HEK293T (cell line): ENCODE results near the gene APBA1.

Experiments used
- CTCF ChIA-PET: fragments of 350-600 bp; formaldehyde crosslinking; extraction: SDS; loops from one replicate; lab custom pipeline; 2021; ENCODE audit warnings: antibody characterized with exemption, inconsistent platforms; lab: Yijun Ruan, JAX
- POLR2A ChIA-PET: fragments of 350-600 bp; formaldehyde crosslinking; extraction: SDS; loops from one replicate; lab custom pipeline; 2020; ENCODE audit warnings: antibody characterized with exemption, inconsistent platforms; lab: Yijun Ruan, JAX
- DNase-seq: peaks from one replicate; pipeline ENCODE4 v3.0.0; 2012; ENCODE audit warnings: mixed read lengths; ENCODE audit errors: extremely low spot score
- ARNT ChIP-seq: fragments of 450-650 bp; IDR thresholded peaks from 2 replicates; pipeline ENCODE4 v1.6.1; 2017; ENCODE audit warnings: mild to moderate bottlenecking
- BHLHE40 ChIP-seq: fragments of 450-650 bp; IDR thresholded peaks from 2 replicates; pipeline ENCODE4 v1.6.1; 2016; ENCODE audit warnings: mild to moderate bottlenecking, moderate library complexity, borderline replicate concordance
- CTBP1 ChIP-seq: fragments of 450-650 bp; IDR thresholded peaks from 2 replicates; pipeline ENCODE4 v1.6.1; 2016; ENCODE audit warnings: borderline replicate concordance
- ELF4 ChIP-seq: fragments of 450-650 bp; IDR thresholded peaks from 2 replicates; pipeline ENCODE4 v1.6.1; 2017; ENCODE audit warnings: antibody characterized with exemption
- FOXA1 ChIP-seq: fragments of 450-650 bp; IDR thresholded peaks from 2 replicates; pipeline ENCODE4 v1.6.1; 2016; ENCODE audit warnings: mild to moderate bottlenecking
- FOXK2 ChIP-seq: fragments of 450-650 bp; IDR thresholded peaks from 2 replicates; pipeline ENCODE4 v1.6.1; 2016; ENCODE audit warnings: mild to moderate bottlenecking
- FOXM1 ChIP-seq: fragments of 450-650 bp; IDR thresholded peaks from 2 replicates; pipeline ENCODE4 v1.6.1; 2017; ENCODE audit warnings: mild to moderate bottlenecking, borderline replicate concordance
- HDGF ChIP-seq: fragments of 450-650 bp; IDR thresholded peaks from 2 replicates; pipeline ENCODE4 v1.6.1; 2017; ENCODE audit warnings: antibody characterized with exemption, borderline replicate concordance
- L3MBTL2 ChIP-seq: fragments of 450-650 bp; conservative IDR thresholded peaks from 2 replicates; pipeline ENCODE4 v1.6.1; 2016; ENCODE audit warnings: mild to moderate bottlenecking
- LEF1 ChIP-seq: fragments of 450-650 bp; IDR thresholded peaks from 2 replicates; pipeline ENCODE4 v1.6.1; 2017; ENCODE audit warnings: mild to moderate bottlenecking, borderline replicate concordance
- NFRKB ChIP-seq: fragments of 450-650 bp; IDR thresholded peaks from 2 replicates; pipeline ENCODE4 v1.6.1; 2016; ENCODE audit warnings: mild to moderate bottlenecking, moderate library complexity
- SP1 ChIP-seq: fragments of 450-650 bp; IDR thresholded peaks from 2 replicates; pipeline ENCODE4 v1.6.1; 2017
- SUZ12 ChIP-seq: fragments of 450-650 bp; IDR thresholded peaks from 2 replicates; pipeline ENCODE4 v1.6.1; 2016; ENCODE audit warnings: mild to moderate bottlenecking
- TARDBP ChIP-seq: fragments of 450-650 bp; IDR thresholded peaks from 2 replicates; pipeline ENCODE4 v1.6.1; 2016
- ZNF384 ChIP-seq: fragments of 450-650 bp; IDR thresholded peaks from 2 replicates; pipeline ENCODE4 v1.6.1; 2016
- TF ChIP-seq, protein P1 (sequence below): fragments of 450-650 bp; IDR thresholded peaks from 2 replicates; pipeline ENCODE4 v1.6.1; 2016

The APBA1 gene

DNA sequence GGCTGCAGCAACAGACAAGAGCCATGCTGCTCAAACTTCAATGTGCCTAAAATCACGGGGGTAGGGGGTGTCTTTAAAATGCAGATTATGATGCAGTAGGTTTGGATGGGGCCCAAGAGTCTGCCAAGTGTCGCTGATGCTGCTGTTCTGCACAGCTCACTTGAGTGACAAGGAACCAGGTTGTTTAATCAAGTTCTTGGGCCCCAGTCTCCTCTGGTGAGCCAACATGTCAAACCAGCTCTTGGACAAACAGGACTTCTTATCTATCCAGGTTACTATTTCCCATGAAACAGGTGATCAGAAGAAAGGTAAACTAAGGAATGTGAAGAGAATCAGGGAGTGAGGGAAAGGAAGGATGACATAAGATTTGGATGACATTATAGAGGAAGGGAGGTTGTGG is 78.0 kb downstream of the APBA1 start:
- no peak for DNase-seq
- ChIA-PET CTCF (no interaction called here), POLR2A (no interaction called here)
- TF ChIP-seq NFRKB (no peak), SP1 (no peak), BHLHE40 (no peak), ELF4 (no peak), ZNF384 (no peak), FOXA1 (no peak), HDGF (no peak), FOXM1 (no peak), ARNT (no peak)

DNA sequence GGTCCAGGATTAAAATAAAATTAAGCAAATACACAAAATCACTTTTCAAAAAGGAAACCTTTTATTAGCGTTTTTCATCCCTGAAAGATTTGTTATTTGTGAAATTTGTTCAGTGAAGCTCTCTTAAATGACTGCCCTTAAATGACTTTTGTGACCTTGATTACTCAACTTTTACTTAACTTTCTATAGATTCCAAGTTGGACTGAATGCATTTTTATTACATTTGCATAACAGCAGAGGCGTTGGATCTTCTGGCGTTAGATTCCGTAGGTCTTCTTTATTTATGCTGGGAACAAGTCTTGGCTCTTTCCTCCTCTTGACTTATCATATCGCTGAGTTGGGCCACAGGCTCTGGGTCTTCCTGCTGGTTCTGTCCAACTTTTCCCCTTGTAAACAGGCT is 78.4 kb downstream of the APBA1 start:
- ChIA-PET POLR2A (no interaction called here), CTCF (no interaction called here)
- TF ChIP-seq CTBP1 (no peak), NFRKB (no peak), SP1 (no peak), FOXM1 (no peak), SUZ12 (no peak), LEF1 (no peak), ELF4 (no peak), FOXK2 (no peak), HDGF (no peak), ARNT (no peak), L3MBTL2 (no peak), BHLHE40 (no peak), ZNF384 (no peak), TARDBP (no peak), FOXA1 (no peak)
- TF ChIP-seq, protein P1, sequence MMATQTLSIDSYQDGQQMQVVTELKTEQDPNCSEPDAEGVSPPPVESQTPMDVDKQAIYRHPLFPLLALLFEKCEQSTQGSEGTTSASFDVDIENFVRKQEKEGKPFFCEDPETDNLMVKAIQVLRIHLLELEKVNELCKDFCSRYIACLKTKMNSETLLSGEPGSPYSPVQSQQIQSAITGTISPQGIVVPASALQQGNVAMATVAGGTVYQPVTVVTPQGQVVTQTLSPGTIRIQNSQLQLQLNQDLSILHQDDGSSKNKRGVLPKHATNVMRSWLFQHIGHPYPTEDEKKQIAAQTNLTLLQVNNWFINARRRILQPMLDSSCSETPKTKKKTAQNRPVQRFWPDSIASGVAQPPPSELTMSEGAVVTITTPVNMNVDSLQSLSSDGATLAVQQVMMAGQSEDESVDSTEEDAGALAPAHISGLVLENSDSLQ, result no peak
- no peak for DNase-seq

DNA sequence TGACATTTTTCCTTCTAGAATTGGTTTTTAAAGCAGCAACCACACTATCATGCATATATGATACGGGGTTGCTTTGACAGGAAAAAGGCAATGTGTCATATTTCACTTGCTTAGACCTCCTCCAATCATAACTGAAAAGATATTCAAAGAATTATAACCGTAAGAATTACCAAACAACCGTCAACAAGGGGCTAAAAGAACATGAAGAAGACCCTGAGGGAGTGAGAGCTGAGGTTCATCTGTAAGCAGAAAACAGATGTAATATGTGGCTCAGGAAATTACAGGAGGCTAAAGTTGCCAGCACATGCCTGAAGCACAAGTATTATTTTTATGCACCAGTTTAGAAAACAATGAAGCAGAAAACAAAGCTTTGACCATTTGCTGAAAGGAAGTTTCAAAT is 78.9 kb downstream of the APBA1 start:
- DNase-seq, result no peak
- ChIA-PET CTCF (no interaction called here), POLR2A (no interaction called here)
- TF ChIP-seq LEF1 (no peak), ZNF384 (no peak), ELF4 (no peak), ARNT (no peak), HDGF (no peak), FOXA1 (no peak), TARDBP (no peak), CTBP1 (no peak), FOXM1 (no peak), NFRKB (no peak), L3MBTL2 (no peak), SP1 (no peak), SUZ12 (no peak)
- TF ChIP-seq, protein P1, result no peak

DNA sequence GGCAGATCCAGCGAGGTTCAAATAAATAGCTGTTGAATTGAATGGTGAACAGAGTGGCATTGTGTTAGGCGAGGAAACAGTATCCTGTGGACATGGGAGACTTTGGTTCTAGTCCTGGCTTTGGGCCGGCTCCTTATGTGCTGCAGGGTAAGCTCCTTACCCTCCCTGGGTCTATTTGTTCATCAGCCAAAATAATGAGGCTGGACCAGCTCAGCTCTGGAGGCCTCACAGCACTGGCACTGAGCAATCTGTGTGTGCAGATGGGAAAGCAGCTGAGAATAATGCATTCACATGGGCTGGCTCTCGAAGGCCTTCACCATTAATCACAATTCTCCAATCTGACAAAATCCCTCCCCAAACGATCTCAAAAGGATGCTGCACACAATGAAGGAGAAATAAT is 81.9 kb downstream of the APBA1 start:
- POLR2A ChIA-PET, result no interaction called here
- CTCF ChIA-PET, result no interaction called here
- DNase-seq, result no peak
- TF ChIP-seq TARDBP, result no peak
- TF ChIP-seq SP1, result no peak
- no peak for TF ChIP-seq NFRKB
- TF ChIP-seq HDGF, result no peak
- no peak for TF ChIP-seq CTBP1
- TF ChIP-seq BHLHE40, result no peak
- no peak for TF ChIP-seq FOXA1
- TF ChIP-seq ZNF384, result no peak
- TF ChIP-seq ARNT, result no peak
- no peak for TF ChIP-seq L3MBTL2
- TF ChIP-seq, protein P1, result no peak

DNA sequence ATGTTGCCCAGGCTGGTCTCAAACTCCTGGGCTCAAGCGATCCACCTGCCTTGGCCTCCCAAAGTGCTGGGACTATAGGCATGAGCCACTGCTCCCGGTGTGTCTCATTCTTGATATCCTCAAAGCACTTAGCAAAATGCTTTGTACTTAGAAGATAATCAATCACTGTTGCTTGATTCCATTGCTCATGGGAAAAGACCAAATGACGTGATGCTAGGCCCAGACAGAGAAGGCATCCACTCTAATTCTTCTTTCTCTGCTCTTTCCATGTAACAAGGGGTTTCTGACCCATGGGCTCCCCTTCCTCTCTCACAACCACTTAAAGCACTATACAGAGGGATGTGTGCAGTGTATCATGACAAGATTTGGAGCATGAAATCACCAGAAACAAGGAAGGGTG is 83.0 kb downstream of the APBA1 start:
- TF ChIP-seq ARNT (no peak), ELF4 (no peak), HDGF (no peak), LEF1 (no peak), TARDBP (no peak), SP1 (no peak), L3MBTL2 (no peak), FOXM1 (no peak), BHLHE40 (no peak)
- TF ChIP-seq, protein P1, result no peak
- no peak for DNase-seq
- CTCF ChIA-PET, result no interaction called here
- POLR2A ChIA-PET, result no interaction called here

DNA sequence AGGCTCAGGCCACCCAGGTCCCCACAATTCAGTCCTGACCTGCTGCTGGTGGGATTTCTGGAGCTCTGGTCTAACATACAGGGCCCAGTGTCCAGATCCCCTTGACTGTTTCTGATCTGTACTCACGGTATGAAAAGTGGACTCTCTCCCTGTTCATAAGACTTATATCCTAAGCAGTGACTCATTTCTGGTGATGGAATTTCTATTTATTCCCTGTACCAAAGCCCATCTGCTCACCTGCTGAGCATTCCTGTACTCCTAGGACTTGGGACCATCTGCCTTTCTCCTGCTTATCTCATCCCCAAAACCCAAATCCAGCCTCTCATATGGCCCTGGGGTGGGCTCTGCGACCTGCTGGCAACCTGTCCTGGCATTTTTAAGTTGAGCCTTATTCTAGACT is 86.6 kb downstream of the APBA1 start:
- CTCF ChIA-PET, result no interaction called here
- TF ChIP-seq SUZ12, result no peak
- no peak for TF ChIP-seq TARDBP
- no peak for TF ChIP-seq FOXM1
- no peak for TF ChIP-seq ELF4
- no peak for TF ChIP-seq FOXA1
- TF ChIP-seq ZNF384, result no peak
- TF ChIP-seq L3MBTL2, result no peak
- TF ChIP-seq HDGF, result no peak
- no peak for DNase-seq
- POLR2A ChIA-PET, result no interaction called here
